Measurements from ENCODE around the gene LY9.

- TF ChIP-seq CTCF (conservative IDR thresholded peaks at IDR 0.05; ENCODE audit: low read depth, low read length), result no peak
- no peak for TF ChIP-seq EZH2 (IDR thresholded peaks at IDR 0.05; ENCODE audit: borderline replicate concordance, low read depth, low read length, poor library complexity, severe bottlenecking)
Measured at GRCh38 chr1:160866001-160866694, 70.2 kb downstream of the LY9 start.
